OCI-LY7 (cell line): ENCODE measurements around the gene CDR2L. TPM values are rescaled to one million over a fixed set of nuclear protein-coding genes. Genes with fewer than 3 reads are reported as not detected.

ENCODE experiments used
- BruUV-seq: library from RNA; stranded (reverse); fragments of 400-500 nt; replicated peaks from 2 replicates; lab custom pipeline; 2021; lab: Mats Ljungman, UMichigan
- CTCF ChIA-PET: fragments of 300-600 bp; sonication (Branson Sonifier 250); formaldehyde crosslinking; loops from one replicate; lab custom pipeline; 2022; ENCODE audit warnings: antibody characterized with exemption; ENCODE audit not compliant: unreplicated experiment; lab: Charles Lee
- POLR2A ChIA-PET: fragments of 300-600 bp; sonication (Branson Sonifier 250); formaldehyde crosslinking; loops from one replicate; lab custom pipeline; 2022; ENCODE audit warnings: antibody characterized with exemption; lab: Charles Lee
- DNase-seq: peaks from one replicate; pipeline ENCODE4 v3.0.0-alpha.2; 2015; ENCODE audit warnings: low spot score
- H2AFZ ChIP-seq: fragments of 200-600 bp; sonication (generic), shearing (Covaris generic); 2 replicates; pipeline ENCODE4 v1.6.1; 2014; ENCODE audit warnings: mild to moderate bottlenecking, antibody characterized with exemption, low read length, moderate library complexity
- H3K27ac ChIP-seq: fragments of 200-600 bp; sonication (generic); 2 replicates; pipeline ENCODE4 v1.5.1; 2014; ENCODE audit warnings: mixed run types, low read depth, mild to moderate bottlenecking, moderate library complexity, low read length, inconsistent platforms; ENCODE audit not compliant: poor library complexity, severe bottlenecking
- H3K36me3 ChIP-seq: fragments of 200-600 bp; sonication (generic); 2 replicates; pipeline ENCODE4 v1.6.1; 2014; ENCODE audit warnings: mild to moderate bottlenecking, antibody characterized with exemption, low read length, moderate library complexity, mixed read lengths; ENCODE audit not compliant: insufficient read depth
- H3K4me1 ChIP-seq: fragments of 200-600 bp; sonication (generic); 2 replicates; pipeline ENCODE4 v1.5.1; 2014; ENCODE audit warnings: mild to moderate bottlenecking, low read length; ENCODE audit not compliant: insufficient read depth, poor library complexity, severe bottlenecking
- H3K4me2 ChIP-seq: fragments of 200-600 bp; sonication (generic); 2 replicates; pipeline ENCODE4 v1.6.1; 2014; ENCODE audit warnings: mild to moderate bottlenecking, low read length
- H3K4me3 ChIP-seq: fragments of 200-600 bp; sonication (generic); 2 replicates; pipeline ENCODE4 v1.5.1; 2014; ENCODE audit warnings: mild to moderate bottlenecking, low read depth, low read length; ENCODE audit not compliant: poor library complexity, severe bottlenecking
- H3K79me2 ChIP-seq: fragments of 200-600 bp; sonication (generic); 2 replicates; pipeline ENCODE4 v1.6.1; 2016; ENCODE audit warnings: low read depth, mild to moderate bottlenecking, low read length, moderate library complexity, mixed read lengths; ENCODE audit not compliant: insufficient read depth
- H3K9me2 ChIP-seq: fragments of 200-600 bp; sonication (generic); 2 replicates; pipeline ENCODE4 v1.6.1; 2016; ENCODE audit warnings: mild to moderate bottlenecking, low read length, mixed read lengths; ENCODE audit not compliant: insufficient read depth
- H3K9me3 ChIP-seq: fragments of 200-600 bp; sonication (generic); 2 replicates; pipeline ENCODE4 v1.6.1; 2014; ENCODE audit warnings: mild to moderate bottlenecking, mixed run types, low read length, mixed read lengths
- H4K20me1 ChIP-seq: fragments of 200-600 bp; sonication (generic); 2 replicates; pipeline ENCODE4 v1.6.1; 2014; ENCODE audit warnings: mild to moderate bottlenecking, antibody characterized with exemption, low read length, moderate library complexity, mixed read lengths; ENCODE audit not compliant: insufficient read depth
- CTCF ChIP-seq: fragments of 200-600 bp; sonication (generic); conservative IDR thresholded peaks from 2 replicates; pipeline ENCODE4 v1.5.1; 2014; ENCODE audit warnings: mild to moderate bottlenecking, antibody characterized with exemption, low read length, moderate library complexity, mixed read lengths
- EZH2phosphoT487 ChIP-seq: fragments of 200-600 bp; sonication (generic); IDR thresholded peaks from 2 replicates; pipeline ENCODE4 v1.6.1; 2018; ENCODE audit warnings: low read depth, borderline replicate concordance, mild to moderate bottlenecking, mixed run types, antibody characterized with exemption, low read length, moderate library complexity, mixed read lengths
- intact Hi-C: fragments of 100-400 bp; cut with micrococcal nuclease; formaldehyde crosslinking; loops from one replicate; pipeline ENCODE4 v1.10.0; 2022; ENCODE audit not compliant: unreplicated experiment
- total RNA-seq, 2 experiments: library from RNA; depleted of rRNA in 1 of 2; stranded (reverse); fragments of >200 nt in 1 of 2; shearing (Covaris generic) in 1 of 2; gene quantifications; 2 replicates each; pipeline ENCODE4 v1.2.3, GENCODE V29; 2014 to 2022

CDR2L gene
- total RNA-seq, 2 experiments from 2014 or later = 0.49 to 0.79 TPM

GRCh38 chr17:75001915-75002843, 14.7 kb downstream of the CDR2L start:
- intact Hi-C loops = no loop called here
- Histone ChIP-seq H3K79me2 (no peaks in the 10 kb centered on the region), H3K9me3 (no peaks in the 10 kb centered on the region), H2AFZ (no peak overlapping the region), H3K4me3 (no peak overlapping the region), H3K36me3 (no peaks in the 10 kb centered on the region), H3K4me2 (no peak overlapping the region), H3K4me1 (no peaks in the 10 kb centered on the region), H3K9me2 (no peaks in the 10 kb centered on the region), H3K27ac (no peak overlapping the region), H4K20me1 (no peaks in the 10 kb centered on the region)
- ChIA-PET CTCF (no interaction called here), POLR2A (interaction anchor here (0.6 to 0.7 kb wide), 3 partner anchors 36 to 495 kb away, joined by 3 read pairs; no protein-coding TSS in a partner anchor)
- no peak for TF ChIP-seq CTCF
- no peak for TF ChIP-seq EZH2phosphoT487
- BruUV-seq = no TSS peak
- no peak for DNase-seq

GRCh38 chr17:75003070-75003956, 15.9 kb downstream of the CDR2L start:
- no peak overlapping the region for H3K4me2 ChIP-seq
- H3K4me3 ChIP-seq = no peak overlapping the region
- H3K27ac ChIP-seq = no peak overlapping the region
- BruUV-seq = no TSS peak
- intact Hi-C loops = no loop called here
- no peaks in the 10 kb centered on the region for H3K79me2 ChIP-seq
- no peak for TF ChIP-seq CTCF
- H3K9me3 ChIP-seq = no peaks in the 10 kb centered on the region
- peaks cover 2% of the 10 kb centered on the region for H3K4me1 ChIP-seq
- no peaks in the 10 kb centered on the region for H3K36me3 ChIP-seq
- DNase-seq = no peak
- ChIA-PET POLR2A (interaction anchor here (1.9 kb wide), 1 partner anchor 10 kb away, joined by 7 read pairs; the partner anchor contains the start of gene MRPL58), CTCF (no interaction called here)
- no peaks in the 10 kb centered on the region for H3K9me2 ChIP-seq
- H4K20me1 ChIP-seq = no peaks in the 10 kb centered on the region
- H2AFZ ChIP-seq = no peak overlapping the region
